Ovary (tissue), 9 donors: ENCODE measurements around the gene MCF2L. TPM values are rescaled to one million over a fixed set of nuclear protein-coding genes. Genes with fewer than 3 reads are reported as not detected.

Source experiments
- DNase-seq, 5 donors: peaks; one replicate each; pipeline ENCODE4 v3.0.0-alpha.2; 2019 to 2020
- H3K27ac ChIP-seq, 2 donors: fragments of 200-600 bp; one replicate each; pipeline versions ENCODE4 v1.5.1 to v1.8.0; 2019 to 2022
- H3K27me3 ChIP-seq: fragments of 200-600 bp; one replicate; pipeline ENCODE4 v1.8.0; 2022
- H3K36me3 ChIP-seq: fragments of 200-600 bp; sonication (generic); one replicate; pipeline ENCODE4 v1.5.1; 2019
- H3K4me1 ChIP-seq: one replicate; pipeline ENCODE4 v1.8.1; 2013; ENCODE audit warnings: mild to moderate bottlenecking, moderate library complexity; ENCODE audit not compliant: insufficient read depth
- H3K4me3 ChIP-seq: fragments of 200-600 bp; sonication (generic); one replicate; pipeline ENCODE4 v1.5.1; 2017
- H3K9me3 ChIP-seq, 2 donors: fragments of 200-600 bp in 1 of 2; sonication (generic) in 1 of 2; one replicate each; pipeline versions ENCODE4 v1.5.1 to v1.8.1; 2013 to 2019; ENCODE audit warnings: mild to moderate bottlenecking in 1 of 2, moderate library complexity in 1 of 2
- EP300 ChIP-seq: sonication (generic); formaldehyde crosslinking; IDR thresholded peaks from one replicate; pipeline ENCODE4 v1.6.1; 2017; ENCODE audit warnings: antibody characterized with exemption
- POLR2A ChIP-seq: fragments of 450-650 bp; IDR thresholded peaks from one replicate; pipeline ENCODE4 v1.6.1; 2017; ENCODE audit warnings: antibody characterized with exemption, mild to moderate bottlenecking, moderate library complexity
- WGBS, 3 donors: extraction: QIAGEN DNeasy Blood & Tissue Kit in 1 of 3; methylation state at CpG; one replicate each; pipeline versions ENCODE4 v1.1.5 to v1.1.7; 2013 to 2017; 5-methylcytosine and 5-hydroxymethylcytosine counted together
- intact Hi-C, 4 donors: fragments of 100-400 bp; cut with DNase I; formaldehyde crosslinking; loops; one replicate each; pipeline versions ENCODE4 v1.11.0 to v1.15.1; 2022 to 2023
- polyA plus RNA-seq, 2 donors: library from polyadenylated mRNA; stranded (reverse); fragments of 200-250 nt in 1 of 2; fragments of 350-450 nt in 1 of 2; fragmentation: Illumina TruSeq in 1 of 2; extraction: RNeasy Lipid Tissue Mini Kit (QIAGEN cat#74804) in 1 of 2; gene quantifications; one replicate each; pipeline ENCODE4 v1.2.3, GENCODE V29; 2013 to 2014
- total RNA-seq, 7 donors: library from RNA; depleted of rRNA in 2 of 7; stranded (reverse); fragments of >200 nt in 2 of 7; fragmentation: NEBNext Ultra II Directional in 3 of 7; extraction: Animal tissue kit (Norgen Biotek cat#: 25700) in 3 of 7; gene quantifications; one replicate each; pipeline versions ENCODE4 v1.1.0 to v1.2.4, GENCODE V29; 2016 to 2023
- TF ChIP-seq, protein P1 (sequence below), 3 donors: fragments of 450-650 bp in 2 of 3; fragments of 200-600 bp in 1 of 3; IDR thresholded peaks; one replicate each; pipeline versions ENCODE4 v1.5.1 to v1.8.0; 2016 to 2022; ENCODE audit warnings: antibody characterized with exemption in 3 of 3, mild to moderate bottlenecking in 1 of 3
- donor health status: DM: no; HTN: no; CAD: no; lungs with moderate emphysema.
- donor health status: DM: no; HTN: no; CAD: no.
- donor health status: Bipolar disorder and iron deficiency.
- donor health status: DM: yes; HTN: yes; CAD: no.
- donor health status: DM: no; HTN: no; CAD: no.
- donor health status: DM: yes; HTN: yes; CAD: no.

Gene MCF2L
- total and polyA plus RNA-seq, 9 donors: 5.6 to 22.2 (median 8.7) TPM

DNA sequence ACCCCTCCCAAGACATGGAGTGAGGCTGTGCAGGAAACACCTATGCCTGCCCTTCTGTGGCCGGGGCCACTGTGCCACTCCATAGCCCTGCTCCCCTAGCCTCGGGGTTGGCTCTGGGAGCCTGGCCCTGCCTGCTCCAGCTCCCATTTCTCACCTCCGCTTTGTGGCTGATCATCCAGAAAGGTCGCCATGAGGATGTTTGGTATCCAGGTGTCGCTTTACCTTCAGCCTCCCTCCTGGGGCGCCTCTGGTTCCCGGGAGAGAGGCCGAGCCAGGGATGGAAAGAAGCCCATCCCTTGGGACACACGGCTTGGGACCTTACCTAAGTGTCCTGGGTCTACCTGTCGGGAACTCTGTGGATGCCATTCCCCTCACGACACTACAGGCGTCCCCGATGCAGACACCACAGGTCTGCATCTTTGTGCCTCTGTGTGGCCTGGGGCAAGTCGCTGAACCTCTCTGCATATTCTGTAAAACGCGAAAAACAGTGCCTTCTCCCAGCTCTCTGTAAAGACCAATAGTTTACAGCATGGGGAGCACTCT, 3.4 kb upstream of the MCF2L start:
- Histone ChIP-seq H3K36me3 (no peaks in the 10 kb centered on the region), H3K4me3 (no peak overlapping the region), H3K4me1 (peaks cover 3% of the 10 kb centered on the region), H3K9me3 (no peaks in the 10 kb centered on the region), H3K27me3 (no peaks in the 10 kb centered on the region), H3K27ac (no peak overlapping the region)
- TF ChIP-seq EP300 (no peak), POLR2A (no peak)
- TF ChIP-seq, protein P1, sequence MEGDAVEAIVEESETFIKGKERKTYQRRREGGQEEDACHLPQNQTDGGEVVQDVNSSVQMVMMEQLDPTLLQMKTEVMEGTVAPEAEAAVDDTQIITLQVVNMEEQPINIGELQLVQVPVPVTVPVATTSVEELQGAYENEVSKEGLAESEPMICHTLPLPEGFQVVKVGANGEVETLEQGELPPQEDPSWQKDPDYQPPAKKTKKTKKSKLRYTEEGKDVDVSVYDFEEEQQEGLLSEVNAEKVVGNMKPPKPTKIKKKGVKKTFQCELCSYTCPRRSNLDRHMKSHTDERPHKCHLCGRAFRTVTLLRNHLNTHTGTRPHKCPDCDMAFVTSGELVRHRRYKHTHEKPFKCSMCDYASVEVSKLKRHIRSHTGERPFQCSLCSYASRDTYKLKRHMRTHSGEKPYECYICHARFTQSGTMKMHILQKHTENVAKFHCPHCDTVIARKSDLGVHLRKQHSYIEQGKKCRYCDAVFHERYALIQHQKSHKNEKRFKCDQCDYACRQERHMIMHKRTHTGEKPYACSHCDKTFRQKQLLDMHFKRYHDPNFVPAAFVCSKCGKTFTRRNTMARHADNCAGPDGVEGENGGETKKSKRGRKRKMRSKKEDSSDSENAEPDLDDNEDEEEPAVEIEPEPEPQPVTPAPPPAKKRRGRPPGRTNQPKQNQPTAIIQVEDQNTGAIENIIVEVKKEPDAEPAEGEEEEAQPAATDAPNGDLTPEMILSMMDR (IDR thresholded peaks at IDR 0.05): no peak
- peak in 1 of 5 donors; percentile 16 for DNase-seq
- 89 to 91% (median 91%) methylated on average over 16 of the region's 16 CpGs for WGBS, 3 donors
- intact Hi-C loops: no loop called here

DNA sequence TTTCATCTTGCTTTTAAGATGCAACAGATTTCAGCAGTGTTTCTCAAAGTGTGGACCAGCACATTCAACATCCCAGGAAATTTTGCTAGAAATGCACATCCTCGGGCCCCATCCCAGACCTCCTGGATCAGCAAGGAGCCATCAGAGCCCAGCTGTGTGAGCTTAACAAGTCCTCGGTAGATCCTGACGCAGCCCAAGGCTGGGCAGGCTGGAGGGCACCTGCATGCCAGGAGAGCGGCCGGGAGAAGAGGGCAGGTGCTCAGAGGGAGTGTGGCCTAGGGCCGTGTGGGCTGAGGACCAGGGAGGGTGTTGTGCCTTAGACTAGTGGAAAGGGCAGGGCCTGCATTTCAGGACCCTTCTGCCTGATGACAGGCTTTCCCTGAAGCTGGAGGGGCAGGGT, 2.2 kb upstream of the MCF2L start:
- DNase-seq: peak in 1 of 5 donors; percentile 26

DNA sequence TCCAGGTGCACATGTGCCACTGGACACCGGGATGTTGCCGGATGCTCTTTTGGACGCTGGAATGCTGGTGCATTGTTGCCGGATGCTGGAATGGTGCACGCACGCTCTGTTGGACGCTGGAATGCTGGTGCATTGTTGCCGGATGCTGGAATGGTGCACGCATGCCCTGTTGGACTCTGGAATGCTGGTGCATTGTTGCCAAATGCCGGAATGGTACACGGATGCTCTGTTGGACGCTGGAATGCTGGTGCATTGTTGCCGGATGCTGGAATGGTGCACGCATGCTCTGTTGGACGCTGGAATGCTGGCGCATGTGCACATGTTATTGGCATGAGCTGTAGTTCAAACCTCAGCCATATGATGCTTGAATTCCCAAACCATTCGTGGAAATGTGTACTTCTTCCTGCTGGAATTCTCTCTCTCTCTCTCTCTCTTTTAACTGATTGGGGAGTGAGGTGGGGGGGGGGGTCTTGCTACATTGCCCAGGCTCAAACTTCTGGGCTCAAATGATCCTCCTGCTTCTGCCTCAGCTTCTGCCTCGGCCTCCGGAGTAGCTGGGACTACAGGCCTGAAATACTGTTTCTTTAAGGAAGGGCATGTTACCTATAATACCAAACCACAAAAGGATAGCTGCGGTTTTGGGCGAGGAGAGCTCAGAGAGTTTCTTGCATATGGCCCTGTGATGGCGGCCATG, 1.2 kb upstream of the MCF2L start:
- no peak overlapping the region for H3K27ac ChIP-seq
- WGBS, 3 donors: 66 to 76% (median 71%) methylated on average over 22 of the region's 22 CpGs
- H3K9me3 ChIP-seq: no peaks in the 10 kb centered on the region

More for the DNA sequence above, 2.2 kb upstream of the MCF2L start:
- 92 to 97% (median 92%) methylated on average over 6 of the region's 6 CpGs for WGBS, 3 donors
- no peaks in the 10 kb centered on the region for H3K9me3 ChIP-seq
- intact Hi-C loops: no loop called here
- H3K4me3 ChIP-seq: no peak overlapping the region
- H3K27me3 ChIP-seq: no peaks in the 10 kb centered on the region
- TF ChIP-seq POLR2A (no peak), EP300 (no peak)
- TF ChIP-seq, protein P1 (IDR thresholded peaks at IDR 0.05): no peak
- no peak overlapping the region for H3K27ac ChIP-seq
- H3K4me1 ChIP-seq: peaks cover 3% of the 10 kb centered on the region
- H3K36me3 ChIP-seq: no peaks in the 10 kb centered on the region

DNA sequence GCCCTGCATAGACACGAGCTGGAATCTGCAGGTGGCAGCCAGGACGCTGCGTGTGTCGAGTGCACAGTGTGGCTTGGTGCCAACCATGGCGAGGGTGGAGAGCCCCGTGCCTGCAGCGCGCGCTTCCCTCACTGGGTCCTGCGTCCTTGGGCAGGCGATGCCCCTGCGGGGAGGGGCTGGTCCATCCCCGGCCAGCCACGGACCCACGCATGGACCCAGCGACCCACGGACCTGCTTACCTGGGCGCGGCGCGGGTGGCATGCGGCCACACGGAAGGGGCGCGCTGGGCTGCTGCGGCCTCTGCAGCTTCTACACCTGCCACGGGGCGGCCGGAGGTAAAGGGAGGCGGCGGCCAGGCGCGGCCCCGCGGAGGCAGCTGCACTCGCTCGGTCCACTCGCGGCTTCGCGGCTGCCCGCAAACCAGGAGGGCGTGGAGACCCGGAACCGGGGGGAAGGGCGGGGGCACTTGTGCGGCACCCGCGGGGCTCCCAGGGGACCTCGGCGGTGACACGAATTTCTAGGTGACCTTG, 569 bp upstream of the MCF2L start:
- H3K4me3 ChIP-seq: peak overlapping the region; percentile 46
- intact Hi-C loops: no loop called here
- no peaks in the 10 kb centered on the region for H3K9me3 ChIP-seq
- H3K4me1 ChIP-seq: peaks cover 3% of the 10 kb centered on the region
- no peaks in the 10 kb centered on the region for H3K36me3 ChIP-seq
- H3K27ac ChIP-seq: peak overlapping the region in 1 of 2 donors; percentile 15
- DNase-seq: peak; percentile 34 to 69 (median 64)
- 0 to 9% (median 1%) methylated on average over 28 to 52 of the region's 52 CpGs for WGBS, 3 donors
- no peaks in the 10 kb centered on the region for H3K27me3 ChIP-seq
- no peak for TF ChIP-seq POLR2A
- TF ChIP-seq, protein P1 (IDR thresholded peaks at IDR 0.05): peak in 1 of 3 donors; percentile 9
- no peak for TF ChIP-seq EP300

More for the DNA sequence above, 1.2 kb upstream of the MCF2L start:
- Histone ChIP-seq H3K4me3 (no peak overlapping the region), H3K4me1 (peaks cover 3% of the 10 kb centered on the region), H3K36me3 (no peaks in the 10 kb centered on the region), H3K27me3 (no peaks in the 10 kb centered on the region)
- intact Hi-C loops: no loop called here
- DNase-seq: peak in 1 of 5 donors; percentile 24
- TF ChIP-seq POLR2A: no peak
- TF ChIP-seq, protein P1 (IDR thresholded peaks at IDR 0.05): no peak
- no peak for TF ChIP-seq EP300
